Right cardiac atrium (tissue), 5 donors: Measurements from ENCODE around the gene GPATCH2L. TPM values are rescaled to one million over a fixed set of nuclear protein-coding genes. Genes with fewer than 3 reads are reported as not detected.

Experiments
- ATAC-seq, 2 donors: fragments of 200-7000 bp; cut with Tn5 transposase; one replicate each; pipeline versions ENCODE4 v1.8.0 to v1.9.1; 2020; ENCODE audit warnings: moderate library complexity in 2 of 2, mild to moderate bottlenecking in 1 of 2
- DNase-seq, 3 donors: peaks; one replicate each; pipeline ENCODE4 v3.0.0-alpha.2; 2020
- H3K27ac ChIP-seq: one replicate; pipeline ENCODE4 v1.5.1; 2013; ENCODE audit warnings: mild to moderate bottlenecking, low read length, control low read depth, moderate library complexity
- H3K27me3 ChIP-seq: one replicate; pipeline ENCODE4 v1.6.1; 2013; ENCODE audit not compliant: control insufficient read depth, insufficient read depth
- H3K4me1 ChIP-seq: one replicate; pipeline ENCODE4 v1.6.1; 2013; ENCODE audit warnings: low read length; ENCODE audit not compliant: control insufficient read depth, insufficient read depth
- H3K4me3 ChIP-seq: one replicate; pipeline ENCODE4 v1.5.1; 2013; ENCODE audit warnings: low read length, control low read depth
- H3K9me3 ChIP-seq: one replicate; pipeline ENCODE4 v1.6.1; 2013; ENCODE audit warnings: low read length; ENCODE audit not compliant: control insufficient read depth
- WGBS: extraction: QIAGEN DNeasy Blood & Tissue Kit; methylation state at CpG from one replicate; pipeline ENCODE4 v1.1.7; 2013; 5-methylcytosine and 5-hydroxymethylcytosine counted together
- intact Hi-C, 4 donors: fragments of 100-400 bp; cut with DNase I; formaldehyde crosslinking; loops; one replicate each; pipeline versions ENCODE4 v1.11.0 to v1.14.0; 2022 to 2023
- polyA plus RNA-seq: library from polyadenylated mRNA; stranded (reverse); fragments of 200-250 nt; gene quantifications from one replicate; pipeline ENCODE4 v1.2.3, GENCODE V29; 2013
- total RNA-seq, 4 donors: library from RNA; stranded (reverse); fragmentation: NEBNext Ultra II Directional; extraction: Animal tissue kit (Norgen Biotek cat#: 25700); gene quantifications; one replicate each; pipeline ENCODE4 v1.2.1, GENCODE V29; 2021
- donor health status: healthy with polysubstance abuse.
- donor health status: DM: no; HTN: yes; CAD: no.
- donor health status: DM: no; HTN: no; CAD: no.
- donor health status: DM: no; HTN: yes; CAD: no; lungs with severe emphysema.
- donor health status: DM: yes; HTN: yes; CAD: no.

Gene GPATCH2L
- total and polyA plus RNA-seq, 5 donors = 9.7 to 81.4 (median 34.7) TPM

- Histone ChIP-seq H3K9me3 (no peaks in the 10 kb centered on the region), H3K27me3 (no peaks in the 10 kb centered on the region), H3K4me1 (peaks cover 4% of the 10 kb centered on the region), H3K4me3 (no peak overlapping the region), H3K27ac (no peak overlapping the region)
- intact Hi-C loops = no loop called here
- ATAC-seq = no peak
- WGBS = 90% methylated on average over 3 of the region's 3 CpGs
- no peak for DNase-seq
These were observed 18.1 kb downstream of the GPATCH2L start for GRCh38 chr14:76169776-76170175.

GRCh38 chr14:76174982-76175381 lies 23.3 kb downstream of the GPATCH2L start:
- Histone ChIP-seq H3K4me3 (no peak overlapping the region), H3K4me1 (no peaks in the 10 kb centered on the region), H3K27ac (no peak overlapping the region), H3K9me3 (no peaks in the 10 kb centered on the region), H3K27me3 (no peaks in the 10 kb centered on the region)
- intact Hi-C loops = no loop called here
- WGBS = 97% methylated on average over 2 of the region's 2 CpGs
- ATAC-seq = no peak
- DNase-seq = no peak

GRCh38 chr14:76175942-76176341 lies 24.2 kb downstream of the GPATCH2L start:
- intact Hi-C loops = no loop called here
- WGBS = 90% methylated on average over 3 of the region's 3 CpGs

GRCh38 chr14:76181546-76181945 lies 29.8 kb downstream of the GPATCH2L start:
- DNase-seq = no peak

More at GRCh38 chr14:76175942-76176341, 24.2 kb downstream of the GPATCH2L start:
- H3K4me1 ChIP-seq = no peaks in the 10 kb centered on the region
- no peak overlapping the region for H3K27ac ChIP-seq
- H3K4me3 ChIP-seq = no peak overlapping the region
- DNase-seq (no peak), ATAC-seq (no peak)
- no peaks in the 10 kb centered on the region for H3K9me3 ChIP-seq
- H3K27me3 ChIP-seq = no peaks in the 10 kb centered on the region

GRCh38 chr14:76186308-76187027 lies 34.7 kb downstream of the GPATCH2L start:
- no peaks in the 10 kb centered on the region for H3K27me3 ChIP-seq
- WGBS = 62% methylated on average over 4 of the region's 4 CpGs
- intact Hi-C loops = no loop called here

More at GRCh38 chr14:76181546-76181945, 29.8 kb downstream of the GPATCH2L start:
- no peaks in the 10 kb centered on the region for H3K27me3 ChIP-seq
- ATAC-seq = no peak
- 62% methylated on average over 1 of the region's 1 CpG for WGBS
- no peak overlapping the region for H3K4me3 ChIP-seq
- H3K27ac ChIP-seq = no peak overlapping the region
- intact Hi-C loops = no loop called here
- H3K4me1 ChIP-seq = no peaks in the 10 kb centered on the region
- H3K9me3 ChIP-seq = no peaks in the 10 kb centered on the region

GRCh38 chr14:76191297-76191696 lies 39.6 kb downstream of the GPATCH2L start:
- Histone ChIP-seq H3K9me3 (no peaks in the 10 kb centered on the region), H3K27me3 (no peaks in the 10 kb centered on the region), H3K27ac (no peak overlapping the region), H3K4me3 (no peak overlapping the region), H3K4me1 (no peaks in the 10 kb centered on the region)
- DNase-seq (no peak), ATAC-seq (peak in 1 of 2 donors; percentile 55)
- WGBS = 81% methylated on average over 2 of the region's 2 CpGs
- intact Hi-C loops = no loop called here

More at GRCh38 chr14:76186308-76187027, 34.7 kb downstream of the GPATCH2L start:
- Histone ChIP-seq H3K9me3 (no peaks in the 10 kb centered on the region), H3K4me3 (no peak overlapping the region), H3K4me1 (no peaks in the 10 kb centered on the region), H3K27ac (no peak overlapping the region)
- no peak for DNase-seq
- ATAC-seq = no peak

- WGBS = 80% methylated on average over 1 of the region's 1 CpG
- Histone ChIP-seq H3K27me3 (no peaks in the 10 kb centered on the region), H3K4me3 (no peak overlapping the region), H3K4me1 (no peaks in the 10 kb centered on the region), H3K27ac (no peak overlapping the region), H3K9me3 (no peaks in the 10 kb centered on the region)
- ATAC-seq = no peak
- intact Hi-C loops = no loop called here
- no peak for DNase-seq
These were observed 42.0 kb downstream of the GPATCH2L start for GRCh38 chr14:76193696-76194095.

GRCh38 chr14:76194327-76194726 lies 42.6 kb downstream of the GPATCH2L start:
- ATAC-seq (no peak), DNase-seq (no peak)
- no peaks in the 10 kb centered on the region for H3K4me1 ChIP-seq
- H3K27me3 ChIP-seq = no peaks in the 10 kb centered on the region
- 90% methylated on average over 3 of the region's 3 CpGs for WGBS
- H3K4me3 ChIP-seq = no peak overlapping the region
- intact Hi-C loops = no loop called here
- H3K9me3 ChIP-seq = no peaks in the 10 kb centered on the region
- H3K27ac ChIP-seq = no peak overlapping the region

GRCh38 chr14:76195003-76195402 lies 43.3 kb downstream of the GPATCH2L start:
- no peaks in the 10 kb centered on the region for H3K4me1 ChIP-seq
- no peak overlapping the region for H3K27ac ChIP-seq
- H3K9me3 ChIP-seq = no peaks in the 10 kb centered on the region
- DNase-seq (no peak), ATAC-seq (no peak)
- intact Hi-C loops = no loop called here
- 91% methylated on average over 3 of the region's 3 CpGs for WGBS
- no peaks in the 10 kb centered on the region for H3K27me3 ChIP-seq
- no peak overlapping the region for H3K4me3 ChIP-seq

GRCh38 chr14:76196980-76197695 lies 45.4 kb downstream of the GPATCH2L start:
- no peak for DNase-seq
- intact Hi-C loops = no loop called here
- WGBS = 89% methylated on average over 4 of the region's 4 CpGs
- ATAC-seq = no peak
- Histone ChIP-seq H3K9me3 (no peaks in the 10 kb centered on the region), H3K4me3 (no peak overlapping the region), H3K27ac (no peak overlapping the region), H3K4me1 (no peaks in the 10 kb centered on the region), H3K27me3 (no peaks in the 10 kb centered on the region)

GRCh38 chr14:76201162-76201561 lies 49.4 kb downstream of the GPATCH2L start:
- H3K9me3 ChIP-seq = no peaks in the 10 kb centered on the region
- intact Hi-C loops = no loop called here
- WGBS = 97% methylated on average over 5 of the region's 5 CpGs
- H3K4me1 ChIP-seq = no peaks in the 10 kb centered on the region
- H3K27ac ChIP-seq = no peak overlapping the region
- H3K4me3 ChIP-seq = no peak overlapping the region
- no peak for DNase-seq
- ATAC-seq = no peak
- H3K27me3 ChIP-seq = no peaks in the 10 kb centered on the region
